ENCODE data around the gene GPR37. TPM values are rescaled to one million over a fixed set of nuclear protein-coding genes. Genes with fewer than 3 reads are reported as not detected.

GPR37 gene
- not detected for total RNA-seq
- polyA plus RNA-seq: not detected

- H3K4me3 Mint-ChIP-seq: peak within 1 kb of the TSS; percentile 68 to 94 (median 88)
- POLR2A ChIA-PET (ENCODE audit: partially characterized antibody): no interaction called here
- peak in 4 of 5 donors; percentile 4 to 8 (median 6) for DNase-seq
- intact Hi-C loops (cut with micrococcal nuclease): no loop called here
- no peaks in the 10 kb centered on the region for H3K36me3 ChIP-seq (ENCODE audit: insufficient read depth, low read length)
- peaks cover 15% of the 10 kb centered on the region for H3K4me1 ChIP-seq (ENCODE audit: insufficient read depth, low read length)
- H3K27ac Mint-ChIP-seq: peak within 1 kb of the TSS in 3 of 7 donors; percentile 21 to 73 (median 32)
- peaks cover 6 to 20% (median 14%) of the 10 kb centered on the region in 4 donors for H3K4me1 Mint-ChIP-seq
- H3K27ac ChIP-seq (ENCODE audit: low read depth, low read length): no peak within 1 kb of the TSS
- CTCF ChIA-PET (ENCODE audit: partially characterized antibody): no interaction called here
- peaks cover 5% of the 10 kb centered on the region for H3K27me3 ChIP-seq (ENCODE audit: insufficient read depth, low read length)
- peaks cover 34% of the 10 kb centered on the region in 2 donors for H3K27me3 Mint-ChIP-seq
- H3K9me3 Mint-ChIP-seq: peaks cover 0 to 3% (median 0%) of the 10 kb centered on the region in 8 donors
- peaks cover 0 to 2% of the 10 kb centered on the region in 2 donors for H3K36me3 Mint-ChIP-seq
- H3K4me3 ChIP-seq (ENCODE audit: low read length in 2 of 2): peak within 1 kb of the TSS; percentile 11 to 32
- H3K9me3 ChIP-seq (ENCODE audit: control insufficient read depth in 1 of 2, low read length in 2 of 2): no peaks in the 10 kb centered on the region
Measured at GRCh38 chr7:124765401-124766352, at the start of gene GPR37. Gene GPR37, minus strand, starts transcription at chr7:124765792. Its CDS starts 816 bp downstream, at chr7:124764976.

- Histone ChIP-seq H3K36me3 (ENCODE audit: insufficient read depth, low read length) (no peaks in the 10 kb centered on the region), H3K27me3 (ENCODE audit: insufficient read depth, low read length) (no peaks in the 10 kb centered on the region), H3K4me3 (ENCODE audit: low read length in 2 of 2) (no peak overlapping the region), H3K9me3 (ENCODE audit: control insufficient read depth in 1 of 2, low read length in 2 of 2) (no peaks in the 10 kb centered on the region), H3K4me1 (ENCODE audit: insufficient read depth, low read length) (no peaks in the 10 kb centered on the region), H3K27ac (ENCODE audit: low read depth, low read length) (no peak overlapping the region)
- intact Hi-C loops (cut with micrococcal nuclease): no loop called here
- Mint-ChIP-seq H3K4me3 (no peak overlapping the region), H3K27me3 (peaks cover 2 to 7% of the 10 kb centered on the region in 2 donors), H3K27ac (no peak overlapping the region), H3K4me1 (no peaks in the 10 kb centered on the region), H3K36me3 (no peaks in the 10 kb centered on the region), H3K9me3 (peaks cover 0 to 2% (median 0%) of the 10 kb centered on the region in 8 donors)
- ChIA-PET CTCF (ENCODE audit: partially characterized antibody) (interaction anchor here (2.4 kb wide), 1 partner anchor 10 kb away, joined by 5 read pairs; no protein-coding TSS in a partner anchor), POLR2A (ENCODE audit: partially characterized antibody) (no interaction called here)
- no peak for DNase-seq
Measured at GRCh38 chr7:124813994-124814798, 48.6 kb upstream of the GPR37 start.

- H3K9me3 ChIP-seq (ENCODE audit: control insufficient read depth in 1 of 2, low read length in 2 of 2): no peaks in the 10 kb centered on the region
- no peaks in the 10 kb centered on the region for H3K4me1 ChIP-seq (ENCODE audit: insufficient read depth, low read length)
- no peak for DNase-seq
- Mint-ChIP-seq H3K27ac (no peak overlapping the region), H3K4me3 (no peak overlapping the region), H3K27me3 (peaks cover 4 to 7% of the 10 kb centered on the region in 2 donors), H3K36me3 (no peaks in the 10 kb centered on the region), H3K4me1 (no peaks in the 10 kb centered on the region), H3K9me3 (no peaks in the 10 kb centered on the region)
- intact Hi-C loops (cut with micrococcal nuclease): no loop called here
- no peak overlapping the region for H3K27ac ChIP-seq (ENCODE audit: low read depth, low read length)
- no peaks in the 10 kb centered on the region for H3K27me3 ChIP-seq (ENCODE audit: insufficient read depth, low read length)
- ChIA-PET POLR2A (ENCODE audit: partially characterized antibody) (no interaction called here), CTCF (ENCODE audit: partially characterized antibody) (no interaction called here)
- no peaks in the 10 kb centered on the region for H3K36me3 ChIP-seq (ENCODE audit: insufficient read depth, low read length)
- H3K4me3 ChIP-seq (ENCODE audit: low read length in 2 of 2): no peak overlapping the region
Measured at GRCh38 chr7:124812764-124813163, 47.2 kb upstream of the GPR37 start.

- ChIA-PET CTCF (ENCODE audit: partially characterized antibody) (no interaction called here), POLR2A (ENCODE audit: partially characterized antibody) (no interaction called here)
- Mint-ChIP-seq H3K4me1 (no peaks in the 10 kb centered on the region), H3K4me3 (no peak overlapping the region), H3K36me3 (no peaks in the 10 kb centered on the region), H3K27ac (no peak overlapping the region), H3K27me3 (peaks cover 4 to 7% of the 10 kb centered on the region in 2 donors), H3K9me3 (no peaks in the 10 kb centered on the region)
- intact Hi-C loops (cut with micrococcal nuclease): no loop called here
- no peaks in the 10 kb centered on the region for H3K4me1 ChIP-seq (ENCODE audit: insufficient read depth, low read length)
- no peaks in the 10 kb centered on the region for H3K9me3 ChIP-seq (ENCODE audit: control insufficient read depth in 1 of 2, low read length in 2 of 2)
- DNase-seq: no peak
- H3K27me3 ChIP-seq (ENCODE audit: insufficient read depth, low read length): no peaks in the 10 kb centered on the region
- no peaks in the 10 kb centered on the region for H3K36me3 ChIP-seq (ENCODE audit: insufficient read depth, low read length)
- no peak overlapping the region for H3K27ac ChIP-seq (ENCODE audit: low read depth, low read length)
- no peak overlapping the region for H3K4me3 ChIP-seq (ENCODE audit: low read length in 2 of 2)
Measured at GRCh38 chr7:124811341-124811740, 45.7 kb upstream of the GPR37 start.

- Histone ChIP-seq H3K4me3 (ENCODE audit: low read length in 2 of 2) (no peak overlapping the region), H3K9me3 (ENCODE audit: control insufficient read depth in 1 of 2, low read length in 2 of 2) (no peaks in the 10 kb centered on the region), H3K27me3 (ENCODE audit: insufficient read depth, low read length) (no peaks in the 10 kb centered on the region), H3K27ac (ENCODE audit: low read depth, low read length) (no peak overlapping the region), H3K36me3 (ENCODE audit: insufficient read depth, low read length) (no peaks in the 10 kb centered on the region), H3K4me1 (ENCODE audit: insufficient read depth, low read length) (no peaks in the 10 kb centered on the region)
- intact Hi-C loops (cut with micrococcal nuclease): no loop called here
- Mint-ChIP-seq H3K27ac (no peak overlapping the region), H3K9me3 (no peaks in the 10 kb centered on the region), H3K27me3 (peaks cover 4 to 7% of the 10 kb centered on the region in 2 donors), H3K4me3 (no peak overlapping the region), H3K4me1 (no peaks in the 10 kb centered on the region), H3K36me3 (no peaks in the 10 kb centered on the region)
- ChIA-PET POLR2A (ENCODE audit: partially characterized antibody) (no interaction called here), CTCF (ENCODE audit: partially characterized antibody) (no interaction called here)
- no peak for DNase-seq
Measured at GRCh38 chr7:124810605-124811004, 45.0 kb upstream of the GPR37 start.

- H3K4me1 Mint-ChIP-seq: no peaks in the 10 kb centered on the region
- no peaks in the 10 kb centered on the region for H3K4me1 ChIP-seq (ENCODE audit: insufficient read depth, low read length)
- H3K27me3 Mint-ChIP-seq: peaks cover 3 to 6% of the 10 kb centered on the region in 2 donors
- no peak for DNase-seq
- no peaks in the 10 kb centered on the region for H3K9me3 ChIP-seq (ENCODE audit: control insufficient read depth in 1 of 2, low read length in 2 of 2)
- H3K36me3 Mint-ChIP-seq: no peaks in the 10 kb centered on the region
- no peak overlapping the region for H3K4me3 Mint-ChIP-seq
- no peak overlapping the region for H3K27ac Mint-ChIP-seq
- ChIA-PET POLR2A (ENCODE audit: partially characterized antibody) (no interaction called here), CTCF (ENCODE audit: partially characterized antibody) (no interaction called here)
- intact Hi-C loops (cut with micrococcal nuclease): no loop called here
- no peaks in the 10 kb centered on the region for H3K36me3 ChIP-seq (ENCODE audit: insufficient read depth, low read length)
- H3K27me3 ChIP-seq (ENCODE audit: insufficient read depth, low read length): no peaks in the 10 kb centered on the region
- no peaks in the 10 kb centered on the region for H3K9me3 Mint-ChIP-seq
- no peak overlapping the region for H3K4me3 ChIP-seq (ENCODE audit: low read length in 2 of 2)
- no peak overlapping the region for H3K27ac ChIP-seq (ENCODE audit: low read depth, low read length)
Measured at GRCh38 chr7:124808206-124808605, 42.6 kb upstream of the GPR37 start.

GRCh38 chr7:124801330-124801895 is 35.8 kb upstream of the GPR37 start:
- H3K27me3 ChIP-seq (ENCODE audit: insufficient read depth, low read length): no peaks in the 10 kb centered on the region
- no peaks in the 10 kb centered on the region for H3K36me3 ChIP-seq (ENCODE audit: insufficient read depth, low read length)
- ChIA-PET CTCF (ENCODE audit: partially characterized antibody) (no interaction called here), POLR2A (ENCODE audit: partially characterized antibody) (no interaction called here)
- Mint-ChIP-seq H3K36me3 (no peaks in the 10 kb centered on the region), H3K27ac (no peak overlapping the region), H3K9me3 (peaks cover 0 to 7% (median 3%) of the 10 kb centered on the region in 8 donors), H3K27me3 (peaks cover 3 to 7% of the 10 kb centered on the region in 2 donors), H3K4me3 (no peak overlapping the region), H3K4me1 (no peaks in the 10 kb centered on the region)
- no peak overlapping the region for H3K4me3 ChIP-seq (ENCODE audit: low read length in 2 of 2)
- intact Hi-C loops (cut with micrococcal nuclease): no loop called here
- H3K27ac ChIP-seq (ENCODE audit: low read depth, low read length): no peak overlapping the region
- DNase-seq: no peak
- no peaks in the 10 kb centered on the region for H3K9me3 ChIP-seq (ENCODE audit: control insufficient read depth in 1 of 2, low read length in 2 of 2)
- no peaks in the 10 kb centered on the region for H3K4me1 ChIP-seq (ENCODE audit: insufficient read depth, low read length)
